GM21447 (cell line): ENCODE results near the gene TBXAS1.

ENCODE experiments used
- ATAC-seq: cut with Tn5 transposase; IDR thresholded peaks from one replicate; pipeline ENCODE4 v1.9.1; 2021; ENCODE audit not compliant: unreplicated experiment

TBXAS1 gene

DNA sequence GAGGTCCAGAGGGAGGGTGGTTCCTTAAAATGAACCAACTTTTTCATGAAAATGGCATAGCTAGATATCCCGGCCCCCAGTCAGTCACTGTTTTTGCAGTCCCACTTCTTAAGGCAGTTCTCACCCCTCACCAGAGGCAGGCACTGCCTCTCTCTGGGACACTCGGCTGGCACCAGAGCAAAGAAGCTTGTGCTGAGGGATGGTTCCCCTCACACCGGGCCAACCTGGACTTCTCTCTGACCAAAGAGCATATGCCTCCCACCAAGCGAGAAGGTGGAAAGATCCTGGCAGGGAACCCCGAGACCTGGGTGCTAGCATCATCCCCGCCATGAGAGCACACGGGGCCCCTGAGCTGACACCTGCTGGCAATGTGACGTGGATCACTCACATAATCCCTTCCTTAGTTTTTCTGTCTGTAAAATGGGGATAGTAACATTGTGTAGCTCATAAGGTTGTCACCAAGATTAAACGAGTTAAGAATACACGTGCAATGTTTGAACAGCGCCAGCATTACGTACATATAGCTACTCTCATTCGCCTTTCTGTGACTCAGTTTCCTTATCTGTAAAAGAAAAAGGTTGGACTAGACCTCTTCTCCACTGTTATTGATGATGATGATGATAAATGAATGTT lies 145.2 kb downstream of the TBXAS1 start:
- no peak for ATAC-seq

DNA sequence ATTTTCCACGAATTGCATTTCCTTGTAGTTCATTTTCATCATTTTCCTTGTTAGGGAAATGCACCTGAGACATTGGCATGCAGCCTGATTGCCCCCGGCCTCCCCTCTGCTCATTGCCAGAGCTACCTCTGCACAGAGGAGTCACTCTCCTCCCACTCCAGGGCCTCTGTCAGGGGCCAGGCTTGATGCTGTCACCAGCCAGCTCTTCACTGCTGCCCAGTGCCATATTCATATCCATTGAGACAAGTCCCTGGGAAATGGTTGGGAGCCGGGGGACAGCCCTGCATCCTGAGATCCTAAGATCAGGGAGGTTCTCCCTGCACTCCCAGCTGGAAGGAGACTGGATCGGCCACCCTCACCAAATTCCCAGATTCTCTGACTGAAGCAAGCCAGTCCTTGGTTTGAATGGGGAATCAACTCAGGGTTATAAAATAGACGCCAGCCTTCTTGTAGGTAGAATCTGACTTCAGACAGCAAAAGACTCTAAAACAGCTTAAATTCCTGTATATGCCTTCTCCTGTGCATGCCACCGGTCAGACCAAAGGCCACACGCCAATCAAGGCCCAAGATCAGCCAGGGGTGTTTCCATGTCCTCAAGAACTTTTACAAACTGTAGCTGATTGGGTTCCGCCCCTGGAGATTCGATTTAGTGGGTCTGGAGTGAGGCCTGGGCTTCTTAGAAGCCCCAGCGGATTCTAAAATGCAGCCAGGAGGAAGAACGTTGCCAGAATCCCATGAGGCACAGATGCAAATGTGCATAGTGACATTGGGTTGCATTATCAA lies 147.2 kb downstream of the TBXAS1 start:
- ATAC-seq: no peak

DNA sequence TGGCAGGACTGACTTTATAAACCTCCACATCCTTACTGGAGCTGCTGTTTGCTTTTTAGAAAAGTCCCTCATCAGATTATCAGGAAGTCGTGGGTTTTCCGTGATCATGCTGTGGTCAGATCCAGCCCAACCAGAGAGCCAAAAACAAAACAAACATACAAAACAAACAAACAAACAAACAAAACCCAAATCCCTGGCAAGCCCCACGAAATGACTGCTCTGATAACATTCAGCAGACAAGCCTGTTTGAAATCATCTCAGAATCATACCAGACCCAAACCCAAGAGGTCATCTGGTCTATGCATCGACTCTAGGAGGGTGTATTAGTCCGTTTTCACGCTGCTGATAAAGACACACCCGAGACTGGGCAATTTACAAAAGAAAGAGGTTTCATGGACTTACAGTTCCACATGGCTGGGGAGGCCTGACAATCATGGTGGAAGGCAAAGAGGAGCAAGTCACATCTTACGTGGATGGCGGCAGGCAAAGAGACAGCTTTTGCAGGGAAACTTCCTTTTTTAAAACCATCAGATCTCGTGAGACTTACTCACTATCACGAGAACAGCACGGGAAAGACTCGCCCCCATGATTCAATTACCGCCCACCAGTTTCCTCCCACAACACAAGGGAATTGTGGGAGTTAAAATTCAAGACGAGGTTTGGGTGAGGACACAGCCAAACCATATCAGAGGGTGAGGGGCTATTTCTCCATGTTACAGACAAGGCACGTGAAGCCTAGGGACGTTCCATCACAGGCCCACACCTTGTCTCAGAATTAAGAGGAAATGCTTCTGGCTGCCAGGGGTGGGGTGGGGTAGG lies 148.0 kb downstream of the TBXAS1 start:
- no peak for ATAC-seq

DNA sequence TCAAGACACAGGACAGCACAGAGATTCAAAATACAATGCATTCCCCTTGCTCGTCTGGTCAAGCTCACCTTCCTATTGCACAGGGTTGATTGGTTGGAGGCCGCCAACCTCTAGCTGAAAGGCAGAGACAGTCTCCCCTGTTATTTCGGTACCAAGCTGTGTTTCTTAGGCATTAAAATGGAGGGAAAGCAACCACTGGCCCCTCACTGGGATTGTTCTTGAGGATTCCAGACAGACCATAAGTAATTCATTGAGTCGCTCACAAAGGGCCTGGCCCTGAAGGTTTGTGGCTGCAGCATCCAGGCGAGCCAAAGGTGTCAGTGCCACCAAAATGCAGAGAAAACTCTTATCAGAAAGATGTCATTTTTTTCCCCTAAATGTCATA lies 152.4 kb downstream of the TBXAS1 start:
- ATAC-seq: no peak

DNA sequence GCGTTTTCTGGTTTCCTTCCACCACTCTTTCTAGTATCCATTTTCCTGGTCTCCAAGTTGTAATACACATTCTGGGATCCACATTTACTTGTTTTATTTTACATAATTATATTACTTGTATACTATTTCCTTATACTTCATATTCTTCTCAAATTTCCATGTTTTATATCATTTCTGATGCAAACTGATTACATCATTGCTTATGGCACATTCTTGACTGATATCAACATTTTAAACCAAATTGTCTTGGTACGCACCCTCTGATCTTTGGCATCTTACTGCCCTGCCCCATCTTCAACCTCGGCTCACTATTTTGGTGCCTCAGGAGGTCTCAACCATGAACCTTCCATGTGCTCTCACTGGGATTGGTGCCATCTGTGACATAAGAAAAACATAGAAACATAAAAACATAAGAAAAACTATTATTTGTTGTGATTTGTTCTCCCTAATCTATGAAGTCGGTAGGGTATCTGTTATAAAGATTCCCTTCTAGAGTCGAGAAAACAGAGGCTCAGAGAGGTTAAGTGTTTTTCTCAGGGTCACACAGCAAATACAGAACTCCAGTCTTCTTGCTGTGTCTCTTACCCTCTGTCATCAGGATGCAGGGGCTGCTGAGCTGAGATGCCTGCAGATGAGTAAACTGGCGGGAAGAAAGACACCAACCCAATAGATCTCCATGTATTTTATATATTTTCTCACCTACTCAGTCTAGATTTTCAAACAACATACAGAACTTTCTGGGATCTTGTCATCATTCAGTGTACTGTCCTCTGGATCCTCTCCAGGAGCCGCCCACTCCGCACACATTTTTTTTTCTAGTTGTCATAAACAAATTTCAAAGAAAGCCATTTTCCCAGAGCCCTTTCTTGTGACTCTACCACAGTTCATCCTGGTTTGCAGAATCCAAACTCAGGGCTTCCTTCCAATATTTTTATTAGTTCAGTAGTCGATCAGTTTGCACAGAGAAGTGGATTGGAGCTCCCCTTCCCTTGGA lies 154.2 kb downstream of the TBXAS1 start:
- ATAC-seq: no peak

DNA sequence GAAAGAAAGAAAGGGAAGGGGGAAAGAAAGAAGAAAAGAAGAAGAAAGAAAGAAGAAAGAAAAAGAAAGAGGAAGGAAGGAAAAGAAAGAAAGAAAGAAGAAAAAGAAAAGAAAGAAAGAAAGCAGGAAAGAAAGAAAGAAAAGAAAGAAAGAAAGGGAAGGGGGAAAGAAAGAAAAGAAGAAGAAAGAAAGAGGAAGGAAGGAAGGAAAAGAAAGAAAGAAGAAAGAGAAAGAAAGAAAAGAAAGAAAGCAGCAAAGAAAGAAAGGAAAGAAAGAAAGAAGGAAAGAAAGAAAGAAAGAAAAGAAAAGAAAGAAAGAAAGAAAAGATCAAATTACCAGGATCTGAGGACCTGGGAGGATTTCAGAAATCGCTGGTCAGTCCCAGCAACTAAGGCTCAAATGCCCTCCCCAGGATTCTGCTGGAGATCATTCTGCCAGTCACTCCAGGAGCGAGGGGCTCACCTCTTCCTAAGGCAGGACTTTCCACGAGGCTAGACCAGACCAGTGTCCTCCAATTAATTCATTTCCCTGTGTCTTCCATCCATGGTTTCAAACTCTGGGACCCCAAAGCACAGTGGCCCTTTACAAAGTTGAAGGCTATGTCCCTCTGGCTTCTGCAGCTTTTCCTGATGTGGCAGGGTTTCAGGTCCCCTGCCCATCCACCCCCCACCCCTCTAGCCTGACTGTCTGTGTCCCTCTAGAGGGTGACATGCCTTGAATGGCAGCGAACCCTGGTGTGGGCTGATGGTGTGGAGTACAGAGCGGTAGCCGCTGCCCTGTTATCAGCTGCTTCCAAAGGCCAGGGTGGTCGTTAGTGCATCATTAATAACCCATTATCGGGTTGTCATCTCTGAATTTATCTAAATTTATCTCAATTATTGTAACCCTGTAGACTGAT lies 155.8 kb downstream of the TBXAS1 start:
- no peak for ATAC-seq

DNA sequence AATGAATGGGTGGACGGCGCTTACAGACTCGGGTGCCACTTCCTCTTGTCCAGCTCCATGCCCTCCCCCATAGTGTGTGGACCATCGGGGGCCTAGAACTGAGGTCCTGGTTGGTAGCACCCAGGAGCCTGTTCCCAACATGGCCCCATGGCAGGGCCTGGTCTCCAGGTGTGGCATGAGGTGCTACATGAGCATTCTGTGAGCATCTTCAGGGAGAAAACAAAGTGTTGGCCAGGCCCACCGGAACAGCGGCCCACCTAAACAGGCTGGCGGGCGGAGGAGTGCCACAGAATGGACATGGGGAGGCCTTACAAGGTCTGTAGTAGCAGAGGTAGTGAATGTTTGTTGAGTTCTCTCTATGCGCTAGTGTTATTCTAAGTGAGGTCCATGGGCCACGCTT lies 156.7 kb downstream of the TBXAS1 start:
- no peak for ATAC-seq

DNA sequence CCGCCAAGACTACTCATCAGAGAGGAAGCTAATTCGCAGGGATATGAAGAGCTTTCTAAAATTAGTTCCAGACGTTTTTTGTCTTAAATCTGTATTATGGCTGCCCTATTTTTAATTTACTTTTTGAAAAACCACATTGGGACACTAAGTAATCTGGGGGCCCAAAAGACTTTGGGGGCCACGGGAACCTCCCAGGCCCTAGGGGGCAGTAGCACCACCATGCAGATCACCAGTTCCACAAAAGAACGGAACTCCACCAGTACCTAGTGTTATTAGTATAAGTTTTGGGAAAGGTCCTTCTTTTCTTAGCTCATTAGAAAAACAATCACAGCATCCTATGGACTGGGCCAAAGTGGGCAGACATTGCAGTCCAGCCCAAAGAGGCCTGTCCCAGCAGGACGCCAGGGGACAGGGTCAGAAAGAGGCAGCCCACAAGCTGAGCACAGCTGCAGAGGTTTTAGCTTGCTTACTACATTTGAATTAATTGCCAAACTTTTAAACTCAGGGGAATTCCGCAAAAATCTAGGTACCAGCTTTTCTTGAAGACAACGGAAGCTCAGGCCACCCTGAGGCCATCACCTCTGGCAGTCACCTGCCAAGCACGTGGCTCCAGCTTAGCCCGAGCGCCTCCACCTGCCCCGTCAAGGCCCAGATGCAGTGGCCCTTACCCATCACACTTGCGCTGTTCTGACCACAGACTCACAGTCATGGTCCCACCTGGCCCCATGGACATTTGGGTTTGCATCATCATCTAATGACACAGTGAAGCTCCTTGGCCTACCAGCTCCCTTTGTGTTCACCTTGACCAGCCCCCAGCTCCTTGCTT lies 158.8 kb downstream of the TBXAS1 start:
- ATAC-seq: no peak

DNA sequence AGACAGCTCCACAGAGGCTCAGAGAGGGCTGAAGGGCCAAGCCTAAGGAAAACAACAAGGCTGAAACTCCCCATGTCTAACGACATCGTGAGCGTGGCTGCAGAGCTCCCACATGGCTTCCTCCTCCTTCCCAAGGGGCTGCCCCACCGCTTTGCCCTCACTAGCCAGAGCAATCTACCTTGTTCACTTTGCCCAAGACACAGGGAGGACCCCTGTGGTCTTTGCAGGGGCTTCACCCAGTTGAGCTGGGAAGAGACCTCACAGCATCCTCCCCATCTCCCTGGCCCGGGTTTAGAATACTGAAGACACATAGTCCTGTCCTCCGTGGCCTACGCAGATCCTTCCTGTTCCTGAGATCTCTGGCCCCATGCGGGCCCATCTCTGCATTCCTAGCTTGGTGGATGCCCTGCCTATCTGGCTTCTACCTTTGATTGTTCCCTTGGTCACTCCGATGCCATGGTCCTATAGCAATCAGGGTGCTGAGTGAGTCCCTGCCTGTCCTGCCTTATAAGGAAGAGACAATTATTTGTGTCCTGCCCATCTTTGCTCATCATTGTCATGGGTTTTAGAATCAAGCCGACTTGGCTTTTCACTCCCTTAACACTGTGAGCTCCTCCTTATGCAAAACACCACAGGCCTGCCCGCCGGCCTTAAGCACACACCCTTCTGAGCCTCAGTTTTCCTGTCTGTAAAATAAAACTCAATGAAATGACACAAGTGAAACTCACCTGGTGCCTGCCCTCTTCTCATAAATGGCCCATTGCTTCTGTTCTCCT lies 160.5 kb downstream of the TBXAS1 start:
- no peak for ATAC-seq

DNA sequence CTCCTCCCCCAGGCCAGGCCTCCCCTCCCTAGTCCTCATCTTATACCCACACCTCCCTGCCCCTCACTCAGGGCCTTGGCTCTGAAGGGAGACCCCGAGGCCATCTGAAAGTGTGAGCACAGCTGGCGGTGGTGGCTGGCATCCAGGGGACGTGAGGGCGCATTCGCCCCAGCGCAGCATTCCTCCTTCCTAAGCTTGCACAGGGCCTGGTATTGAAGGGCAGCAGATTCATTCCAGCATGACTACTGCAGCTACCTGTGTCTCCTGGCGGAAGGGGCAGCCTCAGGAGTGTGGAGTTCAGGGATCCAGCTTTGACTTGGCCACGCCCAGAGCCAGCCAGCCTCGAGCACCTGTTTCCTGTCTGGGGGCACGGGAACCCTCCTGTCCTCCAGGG lies 161.1 kb downstream of the TBXAS1 start:
- ATAC-seq: no peak

DNA sequence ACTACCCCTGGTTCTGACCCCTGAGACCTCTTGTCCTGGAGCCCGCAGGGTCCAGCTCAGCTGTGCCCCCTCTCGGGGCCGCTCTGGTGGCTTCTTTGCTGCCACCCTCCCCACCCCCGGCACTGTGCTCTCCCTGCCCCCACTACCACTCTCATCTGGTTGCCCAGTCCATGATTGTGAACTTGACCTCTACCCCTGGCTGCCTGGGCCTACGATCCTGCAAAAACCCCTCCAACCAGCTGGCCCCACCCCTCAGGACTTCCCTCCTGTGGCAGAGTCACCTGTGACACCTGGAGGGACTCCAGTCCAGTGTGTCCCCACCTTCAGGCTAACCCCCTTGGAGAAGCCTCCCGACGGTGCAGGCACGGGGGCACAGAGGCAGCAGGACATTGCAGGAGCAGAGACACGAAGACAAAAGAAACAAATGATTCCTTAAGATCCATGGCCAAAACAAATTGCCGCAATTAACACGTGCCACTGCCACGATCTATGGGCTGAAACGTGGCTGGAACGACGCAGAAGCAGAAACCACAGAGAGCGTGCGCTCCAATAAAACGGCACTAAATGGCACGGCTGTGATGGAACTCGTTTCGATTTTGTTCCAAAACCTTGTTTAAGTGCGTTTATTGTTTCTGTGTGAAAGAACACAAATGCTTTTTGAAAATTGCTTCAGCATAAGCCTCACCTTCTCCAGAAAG lies 161.7 kb downstream of the TBXAS1 start:
- no peak for ATAC-seq

DNA sequence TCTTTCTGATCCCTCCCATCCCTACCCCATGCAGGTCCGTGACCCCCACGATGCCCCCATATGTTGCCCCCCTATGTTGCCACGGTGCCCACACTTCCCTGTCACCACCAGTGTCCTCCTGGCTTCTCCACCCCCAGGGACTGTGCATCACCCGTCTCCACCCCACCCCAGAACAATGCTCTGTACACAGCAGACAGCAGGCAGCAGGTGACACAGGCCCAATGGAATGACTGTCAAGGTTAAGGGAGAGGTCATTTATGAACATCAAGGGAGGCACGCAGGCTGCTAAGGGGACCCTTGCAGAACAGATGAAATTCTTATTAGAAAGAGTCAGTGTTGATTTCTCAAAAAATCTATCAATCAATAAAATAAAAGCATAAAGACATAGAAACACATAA lies 162.2 kb downstream of the TBXAS1 start:
- ATAC-seq: no peak

DNA sequence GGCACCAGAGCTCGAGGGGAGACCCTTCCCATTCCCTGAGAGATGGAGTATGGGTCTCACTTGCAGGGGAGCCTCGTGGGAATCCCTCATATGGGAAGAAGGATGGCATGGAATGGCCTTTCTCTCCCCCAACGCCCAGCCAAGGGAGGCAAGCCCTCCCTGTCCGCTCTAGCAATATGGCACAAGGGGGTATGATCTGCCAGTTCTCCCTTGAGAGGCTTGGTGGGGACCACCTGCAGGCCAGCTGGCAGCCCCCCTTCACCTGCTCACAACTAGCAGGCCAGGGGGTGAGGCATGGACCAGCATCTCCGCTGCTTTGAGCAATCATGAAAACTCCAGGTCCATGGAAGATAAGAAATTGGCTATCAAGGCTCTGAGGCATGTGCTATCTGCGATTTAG lies 162.8 kb downstream of the TBXAS1 start:
- no peak for ATAC-seq

DNA sequence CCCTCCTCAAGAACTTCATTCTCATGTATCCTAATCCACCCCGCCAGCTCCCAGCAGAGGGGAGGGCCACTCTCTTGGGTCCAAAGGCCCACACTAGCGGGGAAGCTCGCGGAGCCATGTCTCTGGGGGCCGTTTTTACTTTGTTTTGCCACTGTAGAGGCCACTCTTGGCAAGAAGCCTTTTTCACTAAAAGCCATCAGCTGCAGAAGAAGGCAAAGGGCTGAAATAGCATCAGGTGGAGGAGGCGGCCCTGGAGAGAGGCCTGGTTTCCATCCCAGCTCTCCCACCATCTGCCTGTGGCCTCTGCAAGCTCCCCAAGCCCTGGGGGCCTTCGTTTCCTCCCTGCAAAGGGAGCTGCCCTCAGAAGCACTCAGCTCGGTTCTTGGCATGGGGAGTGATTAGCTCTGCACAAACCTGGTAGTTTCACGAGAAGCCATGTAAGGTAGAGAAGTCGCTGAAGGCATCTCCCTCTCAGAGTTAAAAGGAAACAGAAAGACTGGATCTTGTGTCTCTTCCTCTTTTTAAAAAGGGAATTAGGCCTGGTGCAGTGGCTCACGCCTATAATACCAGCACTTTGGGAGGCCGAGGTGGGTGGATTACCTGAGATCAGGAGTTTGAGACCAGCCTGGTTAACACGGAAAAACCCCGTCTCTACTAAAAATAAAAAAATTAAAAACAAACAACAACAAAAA lies 163.4 kb downstream of the TBXAS1 start:
- ATAC-seq: no peak

DNA sequence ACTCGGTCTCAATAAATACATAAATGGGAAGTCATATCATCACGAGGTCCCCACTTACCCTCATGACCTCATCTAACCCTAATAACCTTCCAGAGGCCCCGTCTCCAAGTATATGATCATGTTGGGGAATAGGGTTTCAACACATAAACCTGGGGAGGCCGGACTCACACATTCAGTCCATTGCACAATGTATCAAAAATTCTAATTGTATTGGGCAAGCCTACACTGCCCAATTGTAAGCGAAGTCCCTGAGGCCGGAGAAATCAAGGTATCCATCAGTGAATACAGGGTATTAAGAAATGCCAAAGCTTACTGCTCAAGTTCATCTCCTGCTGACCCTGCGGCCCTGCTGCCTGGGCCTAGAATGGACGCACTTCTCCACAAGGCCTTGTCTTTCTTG lies 164.1 kb downstream of the TBXAS1 start:
- no peak for ATAC-seq

DNA sequence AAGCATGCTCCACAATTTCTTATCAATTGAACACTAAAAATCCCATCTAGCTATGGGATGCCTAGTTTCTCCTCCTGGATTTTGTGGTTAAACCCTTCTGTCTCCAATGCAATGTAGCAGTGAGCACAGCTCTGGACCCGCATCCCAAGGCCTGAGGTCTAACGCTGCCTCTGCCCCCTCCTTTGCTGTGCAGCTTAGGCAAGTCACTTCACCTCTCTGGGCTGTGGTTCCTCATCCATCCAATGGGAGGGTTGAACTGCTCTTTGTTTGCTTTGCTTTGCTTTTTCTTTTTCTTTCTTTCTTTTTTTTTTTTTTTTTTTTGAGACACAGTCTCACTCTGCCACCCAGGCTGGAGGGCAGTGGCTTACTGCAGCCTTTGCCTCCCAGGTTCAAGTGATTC lies 164.5 kb downstream of the TBXAS1 start:
- ATAC-seq: no peak

DNA sequence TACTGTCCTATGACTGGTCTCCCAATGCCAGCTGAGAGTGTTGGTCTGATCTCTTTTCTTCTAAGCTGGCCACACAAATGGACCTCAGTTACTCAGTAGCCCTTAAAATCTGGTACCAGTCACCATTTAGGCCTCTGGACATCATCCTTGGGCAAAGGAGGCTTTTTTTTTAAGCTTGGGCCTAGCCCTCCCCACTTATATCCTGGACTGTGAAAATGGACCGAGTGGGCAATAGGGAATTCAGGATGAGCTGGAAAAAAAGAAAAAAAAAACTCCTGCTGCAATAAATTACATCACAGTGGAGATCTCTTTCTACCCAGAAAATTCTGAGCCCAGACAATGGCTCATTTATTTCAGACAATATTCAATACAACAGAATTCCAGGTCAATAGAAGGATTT lies 165.3 kb downstream of the TBXAS1 start:
- ATAC-seq: no peak
